PC-3 (cell line): Measurements from ENCODE around the gene UBAC1.

ENCODE experiments used
- EZH2phosphoT487 ChIP-seq: fragments of 300-600 bp; sonication (generic); IDR thresholded peaks from 2 replicates; pipeline ENCODE4 v1.6.1; 2018; ENCODE audit warnings: mild to moderate bottlenecking, antibody characterized with exemption, low read length, borderline replicate concordance
- TF ChIP-seq, protein P1 (sequence below): fragments of 300-600 bp; sonication (generic); conservative IDR thresholded peaks from 2 replicates; pipeline ENCODE4 v1.5.1; 2017; ENCODE audit warnings: antibody characterized with exemption, low read depth, mild to moderate bottlenecking, low read length

DNA sequence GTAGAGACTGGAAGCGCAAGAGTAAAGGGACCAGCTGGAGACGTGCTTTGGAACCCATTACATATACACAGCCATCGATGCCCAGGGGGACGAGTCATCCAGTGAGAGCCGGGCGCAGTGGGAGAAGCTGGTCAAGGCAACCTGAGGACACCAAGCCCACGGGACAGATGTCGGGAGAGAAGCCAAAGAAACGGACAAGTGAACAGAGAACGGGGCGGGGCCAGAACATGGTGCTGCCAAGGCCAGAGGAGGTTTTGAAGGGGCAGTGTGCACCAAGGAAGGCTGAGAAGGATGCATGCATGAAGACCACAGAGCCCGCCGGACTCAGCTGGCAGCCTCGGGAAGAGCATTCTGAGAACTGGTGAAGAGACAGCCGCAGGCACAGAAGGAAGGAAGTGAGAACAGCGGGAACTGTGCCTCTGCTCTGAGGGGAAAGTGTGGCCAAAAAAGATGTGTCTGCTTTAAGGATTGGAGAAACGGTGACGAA, 74.1 kb downstream of the UBAC1 start:
- TF ChIP-seq, protein P1, sequence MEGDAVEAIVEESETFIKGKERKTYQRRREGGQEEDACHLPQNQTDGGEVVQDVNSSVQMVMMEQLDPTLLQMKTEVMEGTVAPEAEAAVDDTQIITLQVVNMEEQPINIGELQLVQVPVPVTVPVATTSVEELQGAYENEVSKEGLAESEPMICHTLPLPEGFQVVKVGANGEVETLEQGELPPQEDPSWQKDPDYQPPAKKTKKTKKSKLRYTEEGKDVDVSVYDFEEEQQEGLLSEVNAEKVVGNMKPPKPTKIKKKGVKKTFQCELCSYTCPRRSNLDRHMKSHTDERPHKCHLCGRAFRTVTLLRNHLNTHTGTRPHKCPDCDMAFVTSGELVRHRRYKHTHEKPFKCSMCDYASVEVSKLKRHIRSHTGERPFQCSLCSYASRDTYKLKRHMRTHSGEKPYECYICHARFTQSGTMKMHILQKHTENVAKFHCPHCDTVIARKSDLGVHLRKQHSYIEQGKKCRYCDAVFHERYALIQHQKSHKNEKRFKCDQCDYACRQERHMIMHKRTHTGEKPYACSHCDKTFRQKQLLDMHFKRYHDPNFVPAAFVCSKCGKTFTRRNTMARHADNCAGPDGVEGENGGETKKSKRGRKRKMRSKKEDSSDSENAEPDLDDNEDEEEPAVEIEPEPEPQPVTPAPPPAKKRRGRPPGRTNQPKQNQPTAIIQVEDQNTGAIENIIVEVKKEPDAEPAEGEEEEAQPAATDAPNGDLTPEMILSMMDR = no peak
- TF ChIP-seq EZH2phosphoT487 = no peak
